GM18870 (cell line): ENCODE measurements around the gene SPO11.

Source experiments
- ATAC-seq: cut with Tn5 transposase; IDR thresholded peaks from one replicate; pipeline ENCODE4 v1.9.1; 2021; ENCODE audit warnings: moderate library complexity; ENCODE audit not compliant: unreplicated experiment

The SPO11 gene

DNA sequence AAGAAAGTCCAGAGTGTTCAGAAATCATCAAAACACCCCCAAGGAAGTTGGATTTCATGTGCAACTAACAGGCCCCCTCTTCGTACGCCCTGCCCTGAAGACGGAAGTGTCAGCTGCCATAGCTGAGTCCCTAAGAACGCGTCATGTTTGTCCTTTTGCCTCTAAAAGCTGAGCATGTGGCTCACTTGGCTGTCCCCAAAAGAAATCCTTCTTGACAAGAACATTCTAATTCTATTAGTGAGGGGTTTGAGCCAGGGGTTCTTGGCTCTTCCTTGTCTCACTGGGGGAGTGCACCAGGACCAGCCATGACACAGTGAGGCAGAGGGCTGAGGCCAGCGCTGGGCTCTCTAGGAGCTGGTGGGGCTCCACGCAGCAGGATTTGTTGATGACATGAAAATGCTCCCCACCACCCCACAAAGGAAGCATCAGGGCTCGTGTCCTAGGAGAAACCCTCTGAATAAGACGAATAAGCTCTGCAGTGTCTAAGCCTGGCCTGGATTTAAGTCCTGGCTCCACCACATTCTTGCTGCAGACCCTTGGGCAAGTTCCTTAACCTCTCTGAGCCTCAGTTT, 20.0 kb upstream of the SPO11 start:
- ATAC-seq = no peak

DNA sequence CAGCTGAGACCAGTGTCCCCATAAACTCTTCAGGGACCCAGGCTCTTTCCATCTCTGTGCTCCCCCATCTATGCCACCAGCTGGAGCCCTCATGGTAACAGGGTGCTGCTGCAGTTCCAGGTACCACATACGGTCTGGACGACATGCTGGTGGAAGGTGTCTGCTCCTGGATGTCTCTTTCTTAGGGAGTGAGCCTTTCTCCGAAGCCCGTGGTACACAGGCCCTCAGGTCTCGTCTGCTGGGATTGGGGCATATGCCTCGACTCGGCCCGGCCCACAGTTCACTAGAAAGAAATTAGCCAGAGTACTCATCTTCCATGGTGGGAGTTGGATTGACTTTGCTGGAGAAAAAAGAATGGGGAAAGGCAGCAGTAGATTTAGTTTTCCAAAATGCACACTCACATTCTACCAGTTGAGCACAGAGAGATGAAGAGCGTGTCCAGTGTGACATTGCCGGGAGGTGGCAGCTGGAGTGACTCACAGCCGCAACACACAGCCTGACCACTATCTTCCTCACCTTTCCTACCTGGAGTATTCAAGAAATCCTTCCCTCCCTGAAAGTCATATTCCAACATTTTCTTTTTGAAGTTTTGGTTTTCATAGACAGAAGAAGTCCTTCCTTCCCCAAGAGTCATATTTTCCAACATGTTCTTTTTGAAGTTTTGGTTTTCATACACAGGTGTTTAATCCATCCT, 18.6 kb upstream of the SPO11 start:
- ATAC-seq = no peak

DNA sequence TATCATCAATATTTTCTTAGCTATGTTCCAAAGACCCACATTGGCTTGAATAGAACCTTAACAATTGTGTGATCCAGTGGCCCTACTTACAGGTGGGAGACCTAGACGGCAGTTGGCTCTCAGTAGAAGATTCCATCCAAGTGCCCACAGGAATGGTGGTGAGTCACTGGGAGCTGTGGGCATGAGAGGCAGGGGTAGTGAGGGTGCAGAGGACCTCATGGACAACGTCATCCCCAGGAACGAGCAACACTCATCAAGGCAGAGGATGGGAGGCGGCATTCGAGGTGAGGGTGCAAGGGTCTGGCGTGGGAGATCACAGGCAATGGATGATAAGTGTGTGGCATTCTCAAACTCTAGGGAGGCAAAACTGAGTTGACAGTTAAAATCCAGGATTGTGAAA, 17.5 kb upstream of the SPO11 start:
- ATAC-seq = no peak

DNA sequence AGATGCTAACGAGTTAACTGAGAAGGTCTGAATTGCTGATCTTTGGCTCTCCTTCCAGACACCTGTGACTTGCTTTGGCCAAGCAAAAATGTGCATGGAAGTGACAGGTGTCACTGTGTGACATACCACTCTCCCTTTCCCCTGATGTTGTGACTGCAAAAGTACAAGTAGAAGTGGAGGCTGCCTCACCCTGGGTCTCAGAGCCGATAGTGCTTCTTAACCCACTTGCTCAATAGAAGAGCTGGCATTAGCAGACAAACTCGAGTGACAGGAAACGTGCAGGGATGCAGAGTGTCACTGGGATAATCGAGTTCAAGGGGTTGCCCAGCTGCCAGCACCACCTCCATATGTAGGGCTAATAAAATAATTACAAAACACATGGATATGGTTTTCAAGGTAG, 16.4 kb upstream of the SPO11 start:
- ATAC-seq = no peak

DNA sequence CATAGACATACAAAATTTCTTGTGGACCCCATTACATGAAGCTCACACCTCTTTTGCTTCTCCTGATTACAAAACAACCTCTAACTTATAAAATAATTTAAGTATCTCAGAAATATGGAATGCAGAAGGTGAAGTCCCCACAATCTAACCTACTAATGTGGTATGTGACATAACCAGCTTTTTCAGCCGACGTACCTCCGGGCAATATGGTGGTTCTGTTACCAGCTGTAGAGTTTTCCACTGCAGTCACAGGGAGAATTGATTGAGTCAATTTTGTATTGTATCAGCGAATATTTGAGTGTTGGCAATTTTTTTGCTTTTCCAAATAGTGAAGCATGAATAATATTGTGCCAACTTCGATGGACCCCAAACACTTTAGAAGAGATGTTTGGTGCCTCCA, 15.7 kb upstream of the SPO11 start:
- ATAC-seq = no peak

GRCh38 chr20:57315083-57315975, 14.3 kb upstream of the SPO11 start:
- ATAC-seq = no peak

- ATAC-seq = no peak
These were observed 13.6 kb upstream of the SPO11 start for GRCh38 chr20:57315976-57316480.

DNA sequence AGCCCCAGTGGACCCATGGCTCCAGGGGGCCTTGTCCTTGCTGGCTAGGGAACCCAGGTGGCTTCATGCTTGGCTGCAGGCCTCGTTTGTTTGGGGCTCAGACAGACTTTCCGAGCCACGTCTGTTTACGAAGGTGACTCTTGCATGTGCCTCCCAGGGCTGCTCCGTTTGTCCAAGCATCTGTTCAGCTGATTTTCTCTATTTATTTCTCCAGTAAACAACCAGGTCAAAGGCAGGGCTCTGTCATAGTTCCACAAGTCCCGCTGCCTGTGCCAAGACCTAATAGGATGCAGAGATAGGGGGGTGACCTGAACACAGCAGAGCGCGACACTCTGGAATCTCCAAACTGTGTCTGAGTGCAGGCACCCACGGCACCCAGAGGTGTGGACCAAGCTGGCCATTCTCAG, 12.8 kb upstream of the SPO11 start:
- ATAC-seq = no peak

- ATAC-seq = no peak
These were observed 12.3 kb upstream of the SPO11 start for GRCh38 chr20:57317316-57317788.

DNA sequence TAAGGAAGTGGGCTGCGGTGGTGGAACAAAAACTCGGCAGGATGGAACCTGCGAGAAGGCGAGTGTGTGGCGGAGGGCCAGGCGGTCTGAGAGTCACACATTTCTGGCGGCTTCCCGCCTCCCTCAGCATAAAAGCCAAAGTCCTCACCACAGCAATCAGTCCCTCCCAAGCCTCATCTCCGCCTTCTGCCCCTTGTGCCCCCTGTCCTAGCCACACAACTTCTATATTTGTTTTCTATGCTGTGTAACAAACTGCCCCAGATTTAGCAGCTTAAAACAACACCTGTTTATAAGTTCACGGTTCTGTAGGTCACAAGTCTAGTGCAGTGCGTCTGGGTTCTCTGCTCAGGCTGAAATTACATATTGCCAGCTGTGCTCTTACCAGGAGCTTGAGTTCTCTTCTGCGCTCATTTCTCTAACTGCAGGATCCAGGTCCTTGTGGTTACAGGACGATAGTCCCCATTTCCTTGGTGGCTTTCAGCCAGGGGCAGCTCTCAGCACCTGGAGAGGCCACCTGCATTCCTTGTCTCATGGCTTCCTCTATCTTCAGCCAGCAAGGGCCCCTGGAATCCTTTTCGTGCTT, 11.7 kb upstream of the SPO11 start:
- ATAC-seq = no peak

- no peak for ATAC-seq
These were observed 10.0 kb upstream of the SPO11 start for GRCh38 chr20:57319584-57319983.

GRCh38 chr20:57320358-57320757, 9.2 kb upstream of the SPO11 start:
- no peak for ATAC-seq

DNA sequence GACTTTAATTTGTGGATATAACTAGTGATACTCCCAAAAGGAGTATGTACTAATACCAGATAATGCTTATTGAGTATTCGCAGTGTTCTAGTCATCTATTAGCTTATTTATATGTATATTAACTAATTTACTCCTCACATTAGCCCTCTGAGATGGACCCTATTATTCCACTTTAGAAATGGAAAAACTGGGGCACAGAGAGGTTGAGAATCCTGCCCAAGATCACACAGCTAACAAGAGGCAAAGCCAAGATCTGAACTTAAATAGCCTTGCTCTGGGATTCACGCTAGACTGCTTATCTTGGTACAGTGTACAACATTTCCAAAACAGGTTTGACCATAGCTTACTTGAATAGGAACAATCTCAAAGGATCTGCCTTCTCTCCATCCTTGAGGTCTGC, 8.5 kb upstream of the SPO11 start:
- ATAC-seq = no peak

GRCh38 chr20:57322476-57322875, 7.1 kb upstream of the SPO11 start:
- ATAC-seq = no peak

DNA sequence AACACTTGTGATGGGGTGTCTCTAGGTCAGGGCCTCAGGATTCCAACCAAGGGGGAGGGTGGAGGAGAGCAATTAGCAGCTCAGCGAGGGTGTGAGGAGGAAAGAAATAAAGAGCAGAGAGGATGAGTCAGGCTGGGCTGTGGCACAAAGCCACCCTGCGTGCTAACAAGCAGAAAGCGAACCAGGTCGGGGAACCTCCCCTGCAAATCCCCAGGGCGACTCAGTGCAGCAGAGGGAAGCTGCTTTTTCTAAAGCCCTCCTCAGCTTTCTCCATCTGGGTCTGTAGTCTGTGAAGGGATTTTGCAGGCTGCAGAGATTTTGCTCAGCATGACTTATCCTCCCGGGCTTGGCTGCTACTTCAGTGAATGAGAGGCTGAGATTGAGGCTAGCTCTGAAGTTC, 6.6 kb upstream of the SPO11 start:
- ATAC-seq = no peak

- no peak for ATAC-seq
These were observed 3.8 kb upstream of the SPO11 start for GRCh38 chr20:57325632-57326356.

GRCh38 chr20:57326667-57327455, 2.7 kb upstream of the SPO11 start:
- no peak for ATAC-seq

GRCh38 chr20:57327820-57328219, 1.8 kb upstream of the SPO11 start:
- ATAC-seq = no peak

GRCh38 chr20:57330998-57331397, 1.4 kb downstream of the SPO11 start:
- no peak for ATAC-seq
